A204.1 (cell line): Measurements from ENCODE around the gene AFF3.

Source experiments
- FAIRE-seq: peaks from 2 replicates; lab custom pipeline; 2012; peaks lifted over from hg19 to GRCh38; lab: Jason Lieb, UNC

AFF3 gene

GRCh38 chr2:99656994-99657393 is 485.4 kb downstream of the AFF3 start:
- no peak for FAIRE-seq

GRCh38 chr2:99653433-99653832 is 489.0 kb downstream of the AFF3 start:
- no peak for FAIRE-seq

- no peak for FAIRE-seq
Measured at GRCh38 chr2:99652862-99653261, 489.5 kb downstream of the AFF3 start.

- FAIRE-seq = no peak
Measured at GRCh38 chr2:99651930-99652670, 490.3 kb downstream of the AFF3 start.

GRCh38 chr2:99648906-99649789 is 493.2 kb downstream of the AFF3 start:
- FAIRE-seq = no peak

- FAIRE-seq = no peak
Measured at GRCh38 chr2:99648178-99648844, 494.1 kb downstream of the AFF3 start.

- no peak for FAIRE-seq
Measured at GRCh38 chr2:99645960-99646359, 496.4 kb downstream of the AFF3 start.

GRCh38 chr2:99644419-99644787 is 498.0 kb downstream of the AFF3 start:
- FAIRE-seq = no peak

- FAIRE-seq = no peak
Measured at GRCh38 chr2:99643787-99644418, 498.5 kb downstream of the AFF3 start.

- FAIRE-seq = no peak
Measured at GRCh38 chr2:99641999-99642398, 500.4 kb downstream of the AFF3 start.

GRCh38 chr2:99640635-99641151 is 501.7 kb downstream of the AFF3 start:
- FAIRE-seq = no peak

GRCh38 chr2:99638791-99639190 is 503.6 kb downstream of the AFF3 start:
- no peak for FAIRE-seq

GRCh38 chr2:99637159-99637697 is 505.2 kb downstream of the AFF3 start:
- FAIRE-seq = no peak

- no peak for FAIRE-seq
Measured at GRCh38 chr2:99636144-99637034, 506.0 kb downstream of the AFF3 start.

- FAIRE-seq = no peak
Measured at GRCh38 chr2:99635710-99636109, 506.7 kb downstream of the AFF3 start.

- no peak for FAIRE-seq
Measured at GRCh38 chr2:99634234-99634633, 508.2 kb downstream of the AFF3 start.

GRCh38 chr2:99631700-99632099 is 510.7 kb downstream of the AFF3 start:
- no peak for FAIRE-seq

GRCh38 chr2:99629320-99629719 is 513.1 kb downstream of the AFF3 start:
- FAIRE-seq = no peak

GRCh38 chr2:99626158-99626557 is 516.2 kb downstream of the AFF3 start:
- FAIRE-seq = no peak

- FAIRE-seq = no peak
Measured at GRCh38 chr2:99624677-99625076, 517.7 kb downstream of the AFF3 start.

GRCh38 chr2:99623613-99624012 is 518.8 kb downstream of the AFF3 start:
- FAIRE-seq = no peak
